LHCN-M2 (cell line): ENCODE results near the gene OR8B3. TPM values are rescaled to one million over a fixed set of nuclear protein-coding genes. Genes with fewer than 3 reads are reported as not detected.

Experiments
- DNase-seq: peaks from one replicate; pipeline ENCODE4 v3.0.0-alpha.2; 2012; ENCODE audit warnings: low read depth
- total RNA-seq: library from RNA; depleted of rRNA; stranded (reverse); fragments of >200 nt; gene quantifications from 2 replicates; pipeline ENCODE4 v1.2.3, GENCODE V29; 2014; rRNA removed

OR8B3 gene
- total RNA-seq, 1 experiment from 2014 or later, result not detected

- DNase-seq, result no peak
Measured at GRCh38 chr11:124359566-124359965, 39.3 kb downstream of the OR8B3 start.

DNA sequence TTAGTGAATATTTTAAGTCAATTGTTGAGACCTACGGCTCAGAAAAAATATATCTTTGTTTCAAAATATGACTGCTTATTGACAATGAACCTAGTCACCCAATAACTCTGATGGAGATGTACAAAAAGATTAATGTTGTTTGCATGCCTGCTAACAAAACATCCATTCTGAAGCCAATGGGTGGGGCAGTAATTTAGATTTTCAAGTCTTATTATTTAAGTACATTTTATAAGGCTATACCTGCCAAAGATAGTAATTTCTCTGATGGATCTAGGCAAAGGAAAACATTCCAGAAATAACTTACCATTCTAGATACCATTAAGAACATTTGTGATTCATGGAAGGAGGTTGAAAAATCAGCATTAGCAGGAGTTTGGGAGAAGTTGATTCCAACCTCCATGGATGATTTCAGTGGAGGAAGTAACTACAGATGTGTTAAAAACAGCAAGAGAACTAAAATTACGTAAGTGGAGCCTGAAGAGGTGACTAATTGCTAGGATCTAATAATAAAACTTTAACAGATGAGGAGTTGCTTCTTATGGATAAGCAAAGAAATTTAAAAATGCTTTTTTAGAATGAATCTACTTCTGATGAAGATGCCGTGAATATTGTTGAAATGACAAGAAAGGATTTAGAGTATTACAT, 52.4 kb downstream of the OR8B3 start:
- no peak for DNase-seq

Other genes starting within 250 kb of the OR8B3 start
- gene OR10D3, start 215.7 kb downstream of the OR8B3 start, total RNA-seq, result not detected in 2 replicates
- not detected in 2 replicates for gene OR8G1, start 157.9 kb downstream of the OR8B3 start, total RNA-seq
- gene OR8G5, start 142.6 kb downstream of the OR8B3 start, total RNA-seq, result not detected in 2 replicates
- gene OR8D1, start 85.1 kb downstream of the OR8B3 start, total RNA-seq, result not detected in 2 replicates
- gene OR8D2, start 78.8 kb downstream of the OR8B3 start, total RNA-seq, result not detected in 2 replicates
- gene OR8B2, start 14.5 kb downstream of the OR8B3 start, total RNA-seq, result not detected in 2 replicates
- not detected in 2 replicates for gene OR8B4, start 25.8 kb upstream of the OR8B3 start, total RNA-seq
- gene OR8B8, start 46.7 kb upstream of the OR8B3 start, total RNA-seq, result not detected in 2 replicates
- not detected in 2 replicates for gene OR8B12, start 144.6 kb upstream of the OR8B3 start, total RNA-seq
- not detected in 2 replicates for gene OR8A1, start 171.0 kb upstream of the OR8B3 start, total RNA-seq
- not detected in 2 replicates for gene PANX3, start 212.4 kb upstream of the OR8B3 start, total RNA-seq
- 33.7 and 35.8 TPM in 2 replicates for gene TBRG1, start 223.8 kb upstream of the OR8B3 start, total RNA-seq